Measurements from ENCODE around the gene GCA.

Gene GCA

DNA sequence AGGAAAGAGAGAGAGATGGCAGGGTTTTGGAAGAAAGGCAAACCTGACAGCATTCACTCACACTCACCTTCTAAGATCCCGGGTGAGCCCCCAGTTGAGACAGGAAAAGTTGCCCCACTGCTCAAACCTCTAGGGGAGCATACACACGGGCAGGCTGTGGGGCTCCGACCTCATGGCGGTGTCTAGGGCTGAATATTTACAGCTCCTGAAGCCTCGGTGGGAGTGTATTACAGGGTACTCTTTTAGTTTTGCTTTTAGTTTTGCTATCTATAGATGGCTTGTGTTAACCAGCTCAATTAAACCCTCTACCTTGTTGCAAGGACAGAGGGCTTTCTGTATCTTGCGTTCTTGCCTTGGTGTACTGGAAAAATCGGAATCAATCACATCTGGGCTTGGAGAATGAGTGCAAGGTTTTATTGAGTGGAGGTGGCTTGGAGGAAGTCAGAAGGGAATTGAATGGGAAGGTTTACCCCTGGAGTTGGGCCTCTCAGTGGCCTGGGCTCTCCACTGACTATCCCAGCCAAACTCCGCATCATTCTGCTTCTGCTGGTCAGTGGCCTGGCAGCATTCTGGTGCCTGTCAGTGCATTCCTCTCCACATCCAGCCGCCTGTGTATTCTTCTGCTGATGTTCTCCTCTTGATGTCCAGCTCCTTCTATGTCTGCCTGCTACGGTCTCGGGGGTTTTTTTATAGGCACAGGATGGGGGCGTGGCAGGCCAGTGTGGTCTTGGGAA, 15.3 kb upstream of the GCA start:
- DNase-seq = peak in 1 of 2 donors; percentile 67

GRCh38 chr2:162330881-162331280, 13.1 kb upstream of the GCA start:
- no peak for DNase-seq

- DNase-seq = peak in 1 of 2 donors; percentile 45
These were observed 10.0 kb upstream of the GCA start for GRCh38 chr2:162333968-162334367.

DNA sequence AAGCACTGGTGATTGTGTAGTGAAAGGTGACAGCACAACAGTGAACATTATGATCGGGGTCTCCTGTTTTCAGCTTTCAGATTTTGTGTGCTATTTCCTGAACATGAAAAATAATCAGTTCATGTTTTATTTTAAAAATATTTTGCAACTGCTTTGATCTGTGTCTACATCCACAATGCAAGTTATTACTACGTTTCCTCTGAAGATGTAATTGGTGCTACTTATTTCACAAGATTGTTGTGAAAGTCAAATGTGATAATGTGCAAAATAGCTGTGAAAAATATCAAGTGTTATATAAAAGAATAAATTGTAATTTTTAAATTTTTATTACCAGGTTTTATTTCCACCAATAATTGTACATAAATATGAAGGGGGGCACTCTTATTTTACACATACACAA, 6.1 kb upstream of the GCA start:
- no peak for DNase-seq

GRCh38 chr2:162340822-162341221, 3.1 kb upstream of the GCA start:
- no peak for DNase-seq

DNA sequence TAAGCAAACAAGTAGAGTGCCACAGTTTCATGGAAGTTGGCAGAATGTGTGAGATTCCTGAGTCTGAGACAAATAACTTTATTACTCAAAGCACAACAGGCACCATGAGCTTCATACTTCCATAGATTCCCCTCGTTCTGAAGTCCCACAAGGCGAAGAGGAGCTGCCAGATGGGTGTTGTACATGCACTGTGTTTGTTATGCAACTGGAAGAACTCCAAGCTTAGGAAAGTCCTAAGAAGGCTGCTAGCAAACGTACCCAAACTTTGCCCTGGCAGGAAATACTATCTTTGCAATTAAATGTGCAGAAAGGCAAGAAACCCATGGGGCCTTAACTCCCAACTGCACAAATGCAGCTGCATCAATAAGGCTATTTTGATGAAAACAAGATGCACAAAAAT, 1.6 kb upstream of the GCA start:
- DNase-seq = no peak

DNA sequence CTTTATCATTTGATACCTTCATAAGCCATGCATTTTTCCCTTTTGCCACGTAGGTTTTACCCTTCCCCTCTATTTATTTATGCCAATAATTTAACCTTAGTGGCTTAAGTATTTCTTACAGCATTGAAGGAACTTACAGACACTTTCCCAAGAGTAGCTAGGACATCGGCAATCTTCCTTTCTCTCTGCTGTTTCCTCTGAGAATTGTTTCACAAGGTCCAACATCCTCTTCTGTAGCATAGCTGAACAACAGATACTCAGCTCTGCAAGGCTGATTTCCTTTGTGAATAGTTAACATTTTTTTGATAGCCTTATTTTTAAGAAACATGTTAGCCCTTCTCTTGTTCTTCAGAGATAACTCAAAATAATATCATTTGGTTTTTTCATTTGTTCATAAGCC, 1.1 kb upstream of the GCA start:
- DNase-seq = no peak

DNA sequence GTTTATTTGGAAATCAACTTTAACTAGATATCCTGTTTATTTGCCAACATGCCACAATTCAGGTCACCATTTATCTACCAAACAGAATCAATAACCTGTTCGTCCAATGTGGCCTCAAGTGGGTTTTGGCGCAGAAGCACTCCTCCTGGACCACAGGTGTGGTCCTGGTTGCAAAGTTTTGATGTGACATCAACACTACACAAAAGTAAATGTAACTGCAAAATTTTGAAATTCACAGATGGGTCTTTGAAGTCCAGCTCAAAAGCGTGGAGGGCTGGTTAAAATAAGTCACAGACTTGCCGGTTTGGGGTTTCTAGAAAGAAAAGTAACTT, 474 bp upstream of the GCA start:
- DNase-seq = no peak

DNA sequence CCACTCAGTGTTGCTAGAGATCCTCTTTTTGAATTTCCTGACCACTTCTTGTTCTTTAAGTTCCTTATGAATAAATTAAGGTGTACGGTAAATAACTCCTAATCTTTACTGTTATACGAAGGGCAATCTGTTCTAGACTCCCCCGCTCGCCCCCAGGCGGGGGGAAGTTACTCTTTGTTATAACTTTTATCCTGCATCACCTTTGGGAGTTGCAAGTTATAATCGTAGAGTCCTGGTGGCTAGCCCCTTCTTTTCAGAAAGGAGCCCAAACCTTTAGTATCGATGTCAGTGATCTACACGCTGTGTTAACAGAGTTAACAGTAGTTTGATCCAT, 652 bp downstream of the GCA start:
- no peak for DNase-seq

DNA sequence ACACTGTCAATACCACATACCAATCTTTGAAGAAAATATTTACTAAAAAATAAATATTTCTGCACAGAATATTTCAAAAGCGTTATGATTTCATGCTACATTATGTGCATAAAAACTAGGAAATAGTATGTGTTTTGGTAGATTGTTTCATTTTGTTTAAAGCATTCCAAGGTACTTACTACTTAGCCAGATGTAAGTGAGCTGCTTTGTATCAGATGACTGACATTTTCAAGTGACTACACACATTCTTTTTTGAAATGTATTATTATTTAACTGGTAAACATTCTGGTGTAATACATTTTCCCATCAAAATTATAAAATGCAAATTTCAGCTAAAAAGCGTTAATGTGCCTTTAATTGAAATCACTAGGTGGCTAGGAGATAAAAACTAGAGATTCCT, 21.5 kb downstream of the GCA start:
- no peak for DNase-seq

DNA sequence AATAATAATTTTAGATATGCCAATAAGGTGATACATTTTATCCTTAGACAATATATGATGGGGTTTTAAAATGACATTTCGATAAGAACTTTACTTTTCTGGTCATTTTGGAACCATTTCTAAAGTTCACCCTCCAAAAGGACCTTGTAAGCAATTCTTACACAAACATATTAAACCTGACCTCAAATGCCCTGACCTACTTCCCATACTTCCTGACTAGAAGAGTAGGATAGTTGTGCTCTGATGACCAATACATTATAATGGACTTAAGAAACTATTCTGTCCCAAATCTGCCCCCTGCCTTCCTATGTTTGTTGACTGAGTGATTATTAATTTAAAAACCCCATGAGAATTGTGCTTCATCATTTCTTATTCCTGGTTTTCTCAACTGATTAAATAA, 24.6 kb downstream of the GCA start:
- DNase-seq = no peak

GRCh38 chr2:162369551-162369950, 25.6 kb downstream of the GCA start:
- no peak for DNase-seq

DNA sequence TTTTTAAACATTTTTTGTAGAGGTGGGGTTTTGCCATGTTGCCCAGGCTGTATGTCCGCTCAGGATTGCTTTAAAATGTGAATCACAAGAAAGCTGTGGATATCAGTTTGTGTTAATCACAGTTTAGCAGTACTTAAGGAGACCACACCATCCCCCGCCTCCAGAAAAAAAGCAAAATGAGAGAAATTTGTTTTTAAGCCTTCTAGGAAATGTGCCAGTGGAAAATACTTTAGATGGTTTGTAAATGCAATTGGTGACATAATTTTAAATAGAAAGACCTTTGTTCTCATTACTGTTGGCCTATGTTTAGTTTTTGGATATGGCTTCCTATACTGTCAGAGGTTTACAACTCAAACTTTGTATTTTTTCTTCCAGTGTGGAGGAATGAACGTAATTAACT, 27.0 kb downstream of the GCA start:
- no peak for DNase-seq

GRCh38 chr2:162372818-162373217, 28.9 kb downstream of the GCA start:
- DNase-seq = no peak

DNA sequence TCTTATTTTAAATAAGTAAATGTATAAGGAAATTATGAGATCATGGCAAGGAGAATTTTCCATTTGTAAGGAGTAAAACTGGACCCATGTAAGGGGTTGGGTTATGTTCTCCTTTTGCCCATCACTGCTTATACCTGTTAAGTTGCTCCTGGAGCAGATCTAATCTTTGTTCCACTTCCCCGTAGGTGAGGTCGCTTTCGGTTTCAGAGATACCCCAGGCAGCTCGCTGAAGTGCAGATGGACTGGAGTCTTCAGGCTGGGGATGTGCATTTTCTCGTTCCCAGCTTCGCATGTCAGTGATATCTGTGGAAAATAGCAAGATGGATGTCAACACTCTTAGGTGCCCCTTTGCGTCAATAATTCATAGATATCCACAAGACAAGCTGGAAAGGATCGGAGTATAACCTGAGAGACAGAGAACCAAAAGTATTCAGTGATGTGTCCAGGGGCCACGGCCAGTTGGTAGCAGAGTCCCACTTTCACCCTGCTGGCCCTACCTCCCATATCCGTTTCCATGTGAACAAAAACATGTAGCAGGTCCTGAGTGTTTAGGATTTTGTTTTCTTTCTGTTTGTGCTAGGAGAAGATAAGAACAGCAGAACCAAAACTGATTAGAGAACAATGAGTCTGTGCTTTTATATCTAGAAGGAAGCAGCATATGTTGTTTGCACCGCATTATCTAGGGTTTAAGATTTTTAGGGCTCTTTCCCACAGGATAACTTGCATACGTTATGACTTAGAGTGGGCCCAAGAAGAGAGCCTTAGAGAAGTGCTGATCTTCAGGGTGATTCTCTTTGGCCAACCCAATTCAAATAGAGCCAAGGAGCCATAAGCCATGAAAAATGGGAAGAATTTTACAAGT, 36.0 kb downstream of the GCA start:
- DNase-seq = no peak

- DNase-seq = no peak
These were observed 37.9 kb downstream of the GCA start for GRCh38 chr2:162381851-162382250.

DNA sequence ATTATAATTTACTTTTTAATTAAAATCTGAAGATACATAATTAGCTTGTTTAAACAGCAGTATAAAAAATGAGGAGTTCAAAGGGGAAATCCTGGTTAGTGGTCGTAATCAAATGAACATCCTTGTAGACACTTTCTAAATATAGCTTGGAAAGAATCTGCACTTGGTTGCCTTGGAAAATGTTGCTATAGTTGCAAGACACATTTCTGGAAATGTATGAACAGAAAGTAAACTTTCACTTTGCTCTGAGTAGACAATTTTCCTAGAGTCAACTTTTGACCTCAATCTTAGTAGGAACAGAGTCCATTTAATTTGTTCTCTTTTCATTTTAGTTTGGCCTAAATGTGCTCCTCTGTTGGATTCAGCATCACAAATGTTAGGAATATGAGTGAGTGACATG, 38.3 kb downstream of the GCA start:
- DNase-seq = no peak

DNA sequence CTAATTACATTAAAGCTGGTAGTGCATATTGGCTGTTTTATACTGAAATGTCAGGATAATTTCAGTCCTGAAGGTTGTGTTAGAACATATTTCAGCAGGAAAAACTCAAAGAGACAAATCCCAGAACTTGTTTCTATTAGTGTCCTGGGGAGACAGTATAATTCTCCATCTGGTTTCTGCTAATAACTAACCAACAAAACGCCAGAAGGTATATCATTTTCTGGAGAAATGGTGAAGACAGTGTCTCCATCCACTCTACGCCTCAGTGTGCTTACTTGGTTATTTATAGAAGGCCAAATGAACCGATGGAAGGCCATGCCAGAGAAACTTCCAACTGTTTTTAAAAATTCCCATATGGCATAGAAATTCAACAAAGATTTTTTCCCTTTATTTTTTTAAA, 41.6 kb downstream of the GCA start:
- no peak for DNase-seq

DNA sequence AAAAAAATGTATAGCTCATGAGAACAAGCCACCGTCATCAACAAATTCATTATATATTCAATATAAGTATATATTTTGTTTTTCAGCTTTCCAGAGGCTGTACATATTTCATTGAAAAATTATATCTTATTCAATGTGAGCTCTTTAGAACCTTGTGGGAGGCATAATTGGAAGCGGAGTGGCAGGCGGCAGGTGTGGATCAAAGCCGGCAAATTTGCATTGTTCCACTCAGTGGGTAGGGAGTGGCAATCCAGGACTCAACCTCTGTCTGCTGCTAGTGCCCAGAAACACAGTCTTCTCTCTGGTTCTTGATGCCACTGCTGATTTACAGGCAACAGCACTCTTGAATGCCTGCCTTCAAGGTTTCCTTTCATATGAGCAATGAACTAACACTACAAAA, 46.9 kb downstream of the GCA start:
- DNase-seq = no peak

DNA sequence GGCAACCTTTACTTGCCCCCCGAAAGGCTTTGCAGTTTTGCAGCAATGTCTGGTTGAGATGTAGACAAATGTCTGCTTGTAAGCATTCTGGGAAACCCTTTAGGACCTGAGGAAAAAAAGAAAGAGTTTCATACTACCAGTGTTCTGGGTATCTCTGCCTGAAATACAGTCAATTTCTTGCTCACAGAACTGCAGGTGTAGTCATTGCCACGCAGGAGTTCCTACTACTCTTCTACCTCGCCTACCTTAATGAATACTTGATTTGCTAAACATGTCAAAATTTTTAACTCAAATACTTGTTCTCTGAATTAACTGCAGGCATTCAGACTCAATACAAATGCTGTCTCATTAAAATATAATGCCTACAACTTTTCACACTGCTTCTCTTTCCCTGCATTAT, 56.4 kb downstream of the GCA start:
- DNase-seq = no peak

- DNase-seq = no peak
These were observed 57.9 kb downstream of the GCA start for GRCh38 chr2:162401871-162402270.

GRCh38 chr2:162403884-162404283, 60.0 kb downstream of the GCA start:
- DNase-seq = no peak

All from bone marrow (tissue), 2 donors.